NOMO-1 (cell line): ENCODE data around the gene NADSYN1.

Experiments
- DNase-seq, 2 experiments: peaks; one replicate each; lab custom pipeline; 2025; ENCODE audit not compliant: unreplicated experiment in 2 of 2; lab: John Stamatoyannopoulos, UW

NADSYN1 gene

GRCh38 chr11:71449596-71449995 lies 3.4 kb upstream of the NADSYN1 start:
- DNase-seq = no peak

- DNase-seq = no peak
Observed at GRCh38 chr11:71450507-71450906, 2.5 kb upstream of the NADSYN1 start.

- DNase-seq = no peak
Observed at GRCh38 chr11:71450939-71451338, 2.1 kb upstream of the NADSYN1 start.

- DNase-seq = peak in 1 of 2 experiments; percentile 25
Observed at GRCh38 chr11:71451596-71452198, 1.3 kb upstream of the NADSYN1 start.

- peak; percentile 64 to 71 for DNase-seq
Observed at GRCh38 chr11:71452199-71453036, 585 bp upstream of the NADSYN1 start.

GRCh38 chr11:71453918-71454304 lies 908 bp downstream of the NADSYN1 start:
- DNase-seq = no peak

GRCh38 chr11:71454470-71455113 lies 1.6 kb downstream of the NADSYN1 start:
- no peak for DNase-seq

GRCh38 chr11:71456294-71456693 lies 3.3 kb downstream of the NADSYN1 start:
- DNase-seq = no peak

- DNase-seq = no peak
Observed at GRCh38 chr11:71456831-71457230, 3.8 kb downstream of the NADSYN1 start.

GRCh38 chr11:71458146-71459070 lies 5.4 kb downstream of the NADSYN1 start:
- no peak for DNase-seq

GRCh38 chr11:71459076-71459766 lies 6.2 kb downstream of the NADSYN1 start:
- DNase-seq = no peak

GRCh38 chr11:71459767-71460320 lies 6.8 kb downstream of the NADSYN1 start:
- DNase-seq = no peak

GRCh38 chr11:71461696-71462095 lies 8.7 kb downstream of the NADSYN1 start:
- no peak for DNase-seq

GRCh38 chr11:71462726-71463125 lies 9.7 kb downstream of the NADSYN1 start:
- DNase-seq = no peak

GRCh38 chr11:71463331-71464211 lies 10.6 kb downstream of the NADSYN1 start:
- no peak for DNase-seq

GRCh38 chr11:71465054-71465453 lies 12.1 kb downstream of the NADSYN1 start:
- no peak for DNase-seq

- DNase-seq = no peak
Observed at GRCh38 chr11:71466358-71466757, 13.4 kb downstream of the NADSYN1 start.

- DNase-seq = no peak
Observed at GRCh38 chr11:71467164-71467563, 14.2 kb downstream of the NADSYN1 start.

GRCh38 chr11:71470946-71471345 lies 17.9 kb downstream of the NADSYN1 start:
- DNase-seq = no peak
